ENCODE data around the gene MAJIN.

- TF ChIP-seq CTCF (IDR thresholded peaks at IDR 0.05) (no peak), NFYB (CRISPR knock-in tag; conservative IDR thresholded peaks at IDR 0.05; ENCODE audit: low read depth) (no peak)
These were observed 73.8 kb downstream of the MAJIN start for GRCh38 chr11:64898076-64898445.

All from WTC11 (cell line).